OCI-LY1 (cell line): ENCODE results near the gene NEURL2.

ENCODE experiments used
- H2AFZ ChIP-seq: fragments of 200-600 bp; sonication (generic), shearing (Covaris generic); 2 replicates; pipeline ENCODE4 v1.6.0; 2014; ENCODE audit warnings: antibody characterized with exemption, mild to moderate bottlenecking, low read length
- H3F3A ChIP-seq: fragments of 200-600 bp; sonication (generic), shearing (Covaris generic); 2 replicates; pipeline ENCODE4 v1.6.0; 2014; ENCODE audit warnings: mild to moderate bottlenecking, antibody characterized with exemption, low read length, moderate library complexity; ENCODE audit not compliant: insufficient read depth
- H3K27ac ChIP-seq: fragments of 200-600 bp; sonication (generic); 2 replicates; pipeline ENCODE4 v1.5.1; 2014; ENCODE audit warnings: low read length, mixed run types, mild to moderate bottlenecking, low read depth; ENCODE audit not compliant: poor library complexity, severe bottlenecking
- H3K27me3 ChIP-seq: fragments of 200-600 bp; sonication (generic); 2 replicates; pipeline ENCODE4 v1.6.0; 2014; ENCODE audit warnings: antibody characterized with exemption, mild to moderate bottlenecking, low read length, moderate library complexity; ENCODE audit not compliant: insufficient read depth
- H3K36me3 ChIP-seq: fragments of 200-600 bp; sonication (generic); 2 replicates; pipeline ENCODE4 v1.6.1; 2014; ENCODE audit warnings: mild to moderate bottlenecking, antibody characterized with exemption, low read length, moderate library complexity, mixed read lengths; ENCODE audit not compliant: insufficient read depth
- H3K4me1 ChIP-seq: fragments of 200-600 bp; sonication (generic); 2 replicates; pipeline ENCODE4 v1.5.1; 2014; ENCODE audit warnings: mild to moderate bottlenecking, low read length, moderate library complexity; ENCODE audit not compliant: insufficient read depth, severe bottlenecking
- H3K4me2 ChIP-seq: fragments of 200-600 bp; sonication (generic), shearing (Covaris generic); 2 replicates; pipeline ENCODE4 v1.6.1; 2014; ENCODE audit warnings: low read length
- H3K4me3 ChIP-seq: fragments of 200-600 bp; sonication (generic); 2 replicates; pipeline ENCODE4 v1.5.1; 2014; ENCODE audit warnings: low read length, low read depth, mild to moderate bottlenecking, mixed read lengths; ENCODE audit not compliant: poor library complexity, severe bottlenecking
- H3K79me2 ChIP-seq: fragments of 200-600 bp; shearing (Covaris generic); 2 replicates; pipeline ENCODE4 v1.6.1; 2016; ENCODE audit warnings: mixed run types, low read length, mixed read lengths; ENCODE audit not compliant: insufficient read depth
- H3K9ac ChIP-seq: fragments of 200-600 bp; sonication (generic), shearing (Covaris generic); 2 replicates; pipeline ENCODE4 v1.6.1; 2014; ENCODE audit warnings: mild to moderate bottlenecking, low read length, mixed read lengths
- H3K9me2 ChIP-seq: fragments of 200-600 bp; sonication (generic), shearing (Covaris generic); 2 replicates; pipeline ENCODE4 v1.6.1; 2014; ENCODE audit warnings: low read depth, mild to moderate bottlenecking, low read length, mixed read lengths
- H3K9me3 ChIP-seq: fragments of 200-600 bp; shearing (Covaris generic); 2 replicates; pipeline ENCODE4 v1.6.1; 2014; ENCODE audit warnings: low read length, mixed read lengths
- H4K20me1 ChIP-seq: fragments of 200-600 bp; sonication (generic), shearing (Covaris generic); 2 replicates; pipeline ENCODE4 v1.6.0; 2016; ENCODE audit warnings: mild to moderate bottlenecking, low read length; ENCODE audit not compliant: insufficient read depth
- CTCF ChIP-seq: fragments of 200-600 bp; sonication (generic), shearing (Covaris generic); IDR thresholded peaks from 2 replicates; pipeline ENCODE4 v1.5.1; 2017; ENCODE audit warnings: mild to moderate bottlenecking, antibody characterized with exemption, low read length, moderate library complexity, mixed read lengths
- EZH2 ChIP-seq: fragments of 200-600 bp; sonication (generic), shearing (Covaris generic); IDR thresholded peaks from 2 replicates; pipeline ENCODE4 v1.8.0; 2017; ENCODE audit warnings: borderline replicate concordance, mixed run types, mild to moderate bottlenecking, antibody characterized with exemption, low read length, moderate library complexity, mixed read lengths

Gene NEURL2

GRCh38 chr20:45896641-45897161 lies 5.7 kb upstream of the NEURL2 start:
- no peaks in the 10 kb centered on the region for H3K27me3 ChIP-seq
- no peak for TF ChIP-seq CTCF
- TF ChIP-seq EZH2, result no peak
- peaks cover 14% of the 10 kb centered on the region for H3K4me1 ChIP-seq
- H3K79me2 ChIP-seq, result no peaks in the 10 kb centered on the region
- H2AFZ ChIP-seq, result no peak overlapping the region
- H3K4me2 ChIP-seq, result no peak overlapping the region
- no peak overlapping the region for H3K27ac ChIP-seq
- no peak overlapping the region for H3K9ac ChIP-seq
- no peaks in the 10 kb centered on the region for H3K9me2 ChIP-seq
- no peaks in the 10 kb centered on the region for H4K20me1 ChIP-seq
- no peaks in the 10 kb centered on the region for H3F3A ChIP-seq
- H3K36me3 ChIP-seq, result peaks cover 23% of the 10 kb centered on the region; the same call in 1 of the 2 replicates
- no peak overlapping the region for H3K4me3 ChIP-seq
- no peaks in the 10 kb centered on the region for H3K9me3 ChIP-seq

DNA sequence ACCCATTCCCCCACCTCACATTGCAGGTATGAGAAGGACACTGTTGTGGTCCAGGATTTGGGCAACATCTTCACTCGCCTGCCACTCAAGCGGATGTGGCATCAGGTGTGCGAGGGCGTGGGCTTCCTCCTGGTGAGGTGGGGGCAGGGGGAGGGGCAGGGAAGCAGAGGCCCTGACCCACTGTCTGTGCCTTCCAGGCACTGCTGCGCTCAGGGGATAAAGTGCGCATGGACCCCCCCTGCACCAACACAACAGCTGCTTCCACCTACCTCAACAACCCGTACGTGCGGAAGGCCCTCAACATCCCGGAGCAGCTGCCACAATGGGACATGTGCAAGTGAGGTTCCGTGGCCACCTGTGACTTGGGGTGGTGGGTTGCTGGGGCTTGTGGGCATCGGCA lies 3.8 kb upstream of the NEURL2 start:
- H3F3A ChIP-seq, result no peaks in the 10 kb centered on the region
- no peaks in the 10 kb centered on the region for H3K9me2 ChIP-seq
- H2AFZ ChIP-seq, result no peak overlapping the region
- peaks cover 29% of the 10 kb centered on the region for H3K4me1 ChIP-seq
- no peaks in the 10 kb centered on the region for H3K27me3 ChIP-seq
- H3K4me3 ChIP-seq, result no peak overlapping the region
- H3K27ac ChIP-seq, result no peak overlapping the region
- H3K9ac ChIP-seq, result no peak overlapping the region
- H3K79me2 ChIP-seq, result no peaks in the 10 kb centered on the region
- H3K36me3 ChIP-seq, result peaks cover 23% of the 10 kb centered on the region; the same call in 1 of the 2 replicates
- H4K20me1 ChIP-seq, result no peaks in the 10 kb centered on the region
- no peaks in the 10 kb centered on the region for H3K9me3 ChIP-seq
- TF ChIP-seq EZH2 (no peak), CTCF (no peak)
- no peak overlapping the region for H3K4me2 ChIP-seq

- H2AFZ ChIP-seq, result no peak overlapping the region
- no peaks in the 10 kb centered on the region for H4K20me1 ChIP-seq
- H3K36me3 ChIP-seq, result peaks cover 19% of the 10 kb centered on the region; the same call in 1 of the 2 replicates
- no peaks in the 10 kb centered on the region for H3K9me3 ChIP-seq
- H3K27ac ChIP-seq, result no peak overlapping the region
- H3K4me2 ChIP-seq, result no peak overlapping the region
- no peak for TF ChIP-seq CTCF
- no peak for TF ChIP-seq EZH2
- H3K4me1 ChIP-seq, result peaks cover 30% of the 10 kb centered on the region
- H3K9me2 ChIP-seq, result no peaks in the 10 kb centered on the region
- no peak overlapping the region for H3K4me3 ChIP-seq
- H3K9ac ChIP-seq, result no peak overlapping the region
- H3F3A ChIP-seq, result no peaks in the 10 kb centered on the region; the same call in 1 of the 2 replicates
- no peaks in the 10 kb centered on the region for H3K79me2 ChIP-seq
- H3K27me3 ChIP-seq, result no peaks in the 10 kb centered on the region
Observed at GRCh38 chr20:45893831-45894230, 2.8 kb upstream of the NEURL2 start.
